GM18951 (cell line): ENCODE data around the gene ZNF407.

Experiments
- POLR2A ChIP-seq: IDR thresholded peaks from 4 replicates; pipeline ENCODE4 v1.6.1; 2011; ENCODE audit warnings: mild to moderate bottlenecking; ENCODE audit not compliant: insufficient read length, insufficient read depth; ENCODE audit errors: extremely low read depth
- in situ Hi-C: fragments of 300-500 bp; cut with MboI; formaldehyde crosslinking; loops from one replicate; pipeline ENCODE4 v1.12.0; 2022; ENCODE audit warnings: low sequenced_read_pairs, mixed read lengths, inconsistent platforms; ENCODE audit not compliant: unreplicated experiment

ZNF407 gene

GRCh38 chr18:74708169-74708568, 110.5 kb downstream of the ZNF407 start:
- no peak for TF ChIP-seq POLR2A
- in situ Hi-C loops: no loop called here

GRCh38 chr18:74709452-74709851, 111.8 kb downstream of the ZNF407 start:
- TF ChIP-seq POLR2A: no peak
- in situ Hi-C loops: no loop called here

GRCh38 chr18:74714120-74714519, 116.5 kb downstream of the ZNF407 start:
- in situ Hi-C loops: no loop called here

GRCh38 chr18:74714791-74715190, 117.1 kb downstream of the ZNF407 start:
- in situ Hi-C loops: no loop called here

More at GRCh38 chr18:74714120-74714519, 116.5 kb downstream of the ZNF407 start:
- TF ChIP-seq POLR2A: no peak

GRCh38 chr18:74715306-74715705, 117.6 kb downstream of the ZNF407 start:
- no peak for TF ChIP-seq POLR2A
- in situ Hi-C loops: no loop called here

More at GRCh38 chr18:74714791-74715190, 117.1 kb downstream of the ZNF407 start:
- TF ChIP-seq POLR2A: no peak

GRCh38 chr18:74715865-74716712, 118.4 kb downstream of the ZNF407 start:
- in situ Hi-C loops: no loop called here
- TF ChIP-seq POLR2A: no peak

- TF ChIP-seq POLR2A: no peak
- in situ Hi-C loops: no loop called here
Measured at GRCh38 chr18:74718312-74718711, 120.6 kb downstream of the ZNF407 start.

GRCh38 chr18:74722237-74722636, 124.6 kb downstream of the ZNF407 start:
- TF ChIP-seq POLR2A: no peak
- in situ Hi-C loops: no loop called here

- TF ChIP-seq POLR2A: no peak
- in situ Hi-C loops: no loop called here
Measured at GRCh38 chr18:74724186-74724585, 126.5 kb downstream of the ZNF407 start.

GRCh38 chr18:74725690-74726089, 128.0 kb downstream of the ZNF407 start:
- TF ChIP-seq POLR2A: no peak
- in situ Hi-C loops: no loop called here

- no peak for TF ChIP-seq POLR2A
- in situ Hi-C loops: no loop called here
Measured at GRCh38 chr18:74728586-74728985, 130.9 kb downstream of the ZNF407 start.

GRCh38 chr18:74731097-74731496, 133.4 kb downstream of the ZNF407 start:
- in situ Hi-C loops: no loop called here
- no peak for TF ChIP-seq POLR2A

- in situ Hi-C loops: no loop called here
- TF ChIP-seq POLR2A: no peak
Measured at GRCh38 chr18:74732380-74732779, 134.7 kb downstream of the ZNF407 start.

GRCh38 chr18:74733598-74733997, 135.9 kb downstream of the ZNF407 start:
- no peak for TF ChIP-seq POLR2A
- in situ Hi-C loops: no loop called here
